Cerebellar cortex (tissue), 1 donor: ENCODE results near the gene PTBP1.

Experiments
- DNase-seq: peaks from one replicate; pipeline ENCODE4 v3.0.0-alpha.2; 2015; ENCODE audit warnings: low spot score

The PTBP1 gene

GRCh38 chr19:797528-798414, 519 bp downstream of the PTBP1 start:
- DNase-seq: peak; percentile 63

GRCh38 chr19:798415-799075, 1.3 kb downstream of the PTBP1 start:
- no peak for DNase-seq

- no peak for DNase-seq
Observed at GRCh38 chr19:799076-799881, 2.0 kb downstream of the PTBP1 start.

GRCh38 chr19:800360-801029, 3.2 kb downstream of the PTBP1 start:
- no peak for DNase-seq

GRCh38 chr19:801030-801860, 4.0 kb downstream of the PTBP1 start:
- no peak for DNase-seq

- DNase-seq: no peak
Observed at GRCh38 chr19:801861-802497, 4.7 kb downstream of the PTBP1 start.

- no peak for DNase-seq
Observed at GRCh38 chr19:802498-803098, 5.3 kb downstream of the PTBP1 start.

- DNase-seq: no peak
Observed at GRCh38 chr19:803099-803561, 5.9 kb downstream of the PTBP1 start.

- no peak for DNase-seq
Observed at GRCh38 chr19:803686-804418, 6.6 kb downstream of the PTBP1 start.

- DNase-seq: no peak
Observed at GRCh38 chr19:804419-805165, 7.3 kb downstream of the PTBP1 start.

- no peak for DNase-seq
Observed at GRCh38 chr19:805166-805551, 7.9 kb downstream of the PTBP1 start.

GRCh38 chr19:805600-806550, 8.6 kb downstream of the PTBP1 start:
- no peak for DNase-seq

- no peak for DNase-seq
Observed at GRCh38 chr19:806815-807421, 9.7 kb downstream of the PTBP1 start.

- no peak for DNase-seq
Observed at GRCh38 chr19:807627-808422, 10.6 kb downstream of the PTBP1 start.

GRCh38 chr19:808423-808775, 11.1 kb downstream of the PTBP1 start:
- no peak for DNase-seq
